ENCODE measurements around the gene LIMA1. TPM values are rescaled to one million over a fixed set of nuclear protein-coding genes. Genes with fewer than 3 reads are reported as not detected.
"Not testable (repeated sequence)": the region's sequence is repeated elsewhere in the genome, so short reads cannot be mapped to it uniquely, and the experiment has no call there.

The LIMA1 gene
- total RNA-seq, 3 donors from 2014 or later (not counting 1 experiment from before 2014, with no cell fraction given), result 12.0 to 16.2 (median 13.7) TPM

DNA sequence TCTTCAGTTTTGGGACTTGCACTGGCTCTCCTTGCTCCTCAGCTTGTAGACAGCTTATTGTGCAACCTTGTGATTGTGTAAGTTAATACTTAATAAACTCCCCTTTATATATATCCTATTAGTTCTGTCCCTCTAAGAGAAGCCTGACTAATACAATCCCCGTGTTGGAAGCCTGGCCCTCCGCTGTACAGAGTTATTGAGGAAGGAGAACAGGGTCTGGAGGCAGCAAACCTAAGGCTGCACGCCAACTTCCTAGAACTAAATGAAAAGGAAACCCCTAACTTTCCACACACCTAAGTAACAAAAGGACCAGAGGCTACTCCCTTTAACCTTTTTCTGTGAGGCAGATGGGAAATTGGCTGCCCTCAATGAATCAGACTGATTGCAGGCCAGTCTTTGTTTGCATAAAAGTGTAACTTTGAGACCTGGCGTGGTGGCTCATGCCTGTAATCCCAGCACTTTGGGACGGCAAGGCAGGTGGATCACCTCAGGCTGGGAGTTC lies 42.6 kb upstream of the LIMA1 start:
- 92% methylated on average over 4 of the region's 5 CpGs for WGBS (ENCODE audit: insufficient coverage)
- Mint-ChIP-seq H3K27ac (no peak overlapping the region), H3K27me3 (ENCODE audit: low read depth in 2 of 2) (no peaks in the 10 kb centered on the region), H3K9me3 (no peaks in the 10 kb centered on the region), H3K36me3 (no peaks in the 10 kb centered on the region), H3K4me3 (no peak overlapping the region), H3K4me1 (no peaks in the 10 kb centered on the region)
- no peak for DNase-seq
- intact Hi-C loops (cut with micrococcal nuclease), result no loop called here
- TF ChIP-seq, protein P1, sequence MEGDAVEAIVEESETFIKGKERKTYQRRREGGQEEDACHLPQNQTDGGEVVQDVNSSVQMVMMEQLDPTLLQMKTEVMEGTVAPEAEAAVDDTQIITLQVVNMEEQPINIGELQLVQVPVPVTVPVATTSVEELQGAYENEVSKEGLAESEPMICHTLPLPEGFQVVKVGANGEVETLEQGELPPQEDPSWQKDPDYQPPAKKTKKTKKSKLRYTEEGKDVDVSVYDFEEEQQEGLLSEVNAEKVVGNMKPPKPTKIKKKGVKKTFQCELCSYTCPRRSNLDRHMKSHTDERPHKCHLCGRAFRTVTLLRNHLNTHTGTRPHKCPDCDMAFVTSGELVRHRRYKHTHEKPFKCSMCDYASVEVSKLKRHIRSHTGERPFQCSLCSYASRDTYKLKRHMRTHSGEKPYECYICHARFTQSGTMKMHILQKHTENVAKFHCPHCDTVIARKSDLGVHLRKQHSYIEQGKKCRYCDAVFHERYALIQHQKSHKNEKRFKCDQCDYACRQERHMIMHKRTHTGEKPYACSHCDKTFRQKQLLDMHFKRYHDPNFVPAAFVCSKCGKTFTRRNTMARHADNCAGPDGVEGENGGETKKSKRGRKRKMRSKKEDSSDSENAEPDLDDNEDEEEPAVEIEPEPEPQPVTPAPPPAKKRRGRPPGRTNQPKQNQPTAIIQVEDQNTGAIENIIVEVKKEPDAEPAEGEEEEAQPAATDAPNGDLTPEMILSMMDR (IDR thresholded peaks at IDR 0.05), result no peak
- Histone ChIP-seq H3K27me3 (ENCODE audit: control insufficient read depth, insufficient read depth, low read length) (no peaks in the 10 kb centered on the region), H3K4me1 (ENCODE audit: control insufficient read depth, insufficient read depth, low read length) (no peaks in the 10 kb centered on the region), H3K9me3 (ENCODE audit: control insufficient read depth, insufficient read depth, low read length) (no peaks in the 10 kb centered on the region), H3K27ac (ENCODE audit: low read length) (no peak overlapping the region), H3K4me3 (ENCODE audit: low read length) (no peak overlapping the region), H3K36me3 (ENCODE audit: control insufficient read depth, insufficient read depth, low read length) (no peaks in the 10 kb centered on the region)
- ATAC-seq, result no peak

- H3K27me3 Mint-ChIP-seq (ENCODE audit: low read depth in 2 of 2); H3K4me3 ChIP-seq (ENCODE audit: low read length); intact Hi-C loops (cut with micrococcal nuclease); H3K36me3 ChIP-seq (ENCODE audit: control insufficient read depth, insufficient read depth, low read length); H3K27ac Mint-ChIP-seq; ATAC-seq; H3K9me3 ChIP-seq (ENCODE audit: control insufficient read depth, insufficient read depth, low read length); H3K9me3 Mint-ChIP-seq; DNase-seq; H3K4me3 Mint-ChIP-seq; H3K27ac ChIP-seq (ENCODE audit: low read length); H3K27me3 ChIP-seq (ENCODE audit: control insufficient read depth, insufficient read depth, low read length); H3K4me1 Mint-ChIP-seq; H3K4me1 ChIP-seq (ENCODE audit: control insufficient read depth, insufficient read depth, low read length); H3K36me3 Mint-ChIP-seq: not testable (repeated sequence)
- WGBS (ENCODE audit: insufficient coverage), result 92% methylated on average over 4 of the region's 4 CpGs
These were observed 41.5 kb upstream of the LIMA1 start for GRCh38 chr12:50324770-50325169.

- H3K4me3 ChIP-seq (ENCODE audit: low read length); H3K4me3 Mint-ChIP-seq; ATAC-seq; H3K4me1 ChIP-seq (ENCODE audit: control insufficient read depth, insufficient read depth, low read length); H3K27me3 ChIP-seq (ENCODE audit: control insufficient read depth, insufficient read depth, low read length); intact Hi-C loops (cut with micrococcal nuclease); DNase-seq; H3K9me3 Mint-ChIP-seq; H3K4me1 Mint-ChIP-seq; H3K27ac ChIP-seq (ENCODE audit: low read length); H3K27ac Mint-ChIP-seq; H3K27me3 Mint-ChIP-seq (ENCODE audit: low read depth in 2 of 2); H3K36me3 Mint-ChIP-seq; H3K9me3 ChIP-seq (ENCODE audit: control insufficient read depth, insufficient read depth, low read length); H3K36me3 ChIP-seq (ENCODE audit: control insufficient read depth, insufficient read depth, low read length): not testable (repeated sequence)
- WGBS (ENCODE audit: insufficient coverage), result 98% methylated on average over 7 of the region's 7 CpGs
These were observed 40.8 kb upstream of the LIMA1 start for GRCh38 chr12:50324077-50324476.

GRCh38 chr12:50322206-50322605 lies 38.9 kb upstream of the LIMA1 start:
- no peaks in the 10 kb centered on the region for H3K4me1 Mint-ChIP-seq
- DNase-seq (no peak), ATAC-seq (no peak)
- TF ChIP-seq, protein P1 (IDR thresholded peaks at IDR 0.05), result no peak
- H3K4me3 Mint-ChIP-seq, result no peak overlapping the region
- H3K27me3 ChIP-seq (ENCODE audit: control insufficient read depth, insufficient read depth, low read length), result no peaks in the 10 kb centered on the region
- 98% methylated on average over 3 of the region's 3 CpGs for whole genome bisulfite sequencing (ENCODE audit: insufficient coverage)
- no peak overlapping the region for H3K4me3 ChIP-seq (ENCODE audit: low read length)
- H3K9me3 ChIP-seq (ENCODE audit: control insufficient read depth, insufficient read depth, low read length), result no peaks in the 10 kb centered on the region
- H3K4me1 ChIP-seq (ENCODE audit: control insufficient read depth, insufficient read depth, low read length), result no peaks in the 10 kb centered on the region
- no peaks in the 10 kb centered on the region for H3K27me3 Mint-ChIP-seq (ENCODE audit: low read depth in 2 of 2)
- H3K27ac ChIP-seq (ENCODE audit: low read length), result no peak overlapping the region
- no peaks in the 10 kb centered on the region for H3K9me3 Mint-ChIP-seq
- no peaks in the 10 kb centered on the region for H3K36me3 Mint-ChIP-seq
- no peaks in the 10 kb centered on the region for H3K36me3 ChIP-seq (ENCODE audit: control insufficient read depth, insufficient read depth, low read length)
- intact Hi-C loops (cut with micrococcal nuclease), result no loop called here
- H3K27ac Mint-ChIP-seq, result no peak overlapping the region

All from natural killer cell (primary cell).